NT2/D1 (cell line): Measurements from ENCODE around the gene CTU2.

Experiments
- SUZ12 ChIP-seq: IDR thresholded peaks from 2 replicates; pipeline ENCODE4 v1.6.1; 2011; ENCODE audit not compliant: insufficient read length, insufficient read depth; ENCODE audit errors: extremely low read depth
- YY1 ChIP-seq: IDR thresholded peaks from 2 replicates; pipeline ENCODE4 v1.6.1; 2011; ENCODE audit not compliant: insufficient read length, insufficient read depth
- ZNF274 ChIP-seq: IDR thresholded peaks from 2 replicates; pipeline ENCODE4 v1.6.1; 2011; ENCODE audit warnings: mild to moderate bottlenecking, low read depth, low read length

DNA sequence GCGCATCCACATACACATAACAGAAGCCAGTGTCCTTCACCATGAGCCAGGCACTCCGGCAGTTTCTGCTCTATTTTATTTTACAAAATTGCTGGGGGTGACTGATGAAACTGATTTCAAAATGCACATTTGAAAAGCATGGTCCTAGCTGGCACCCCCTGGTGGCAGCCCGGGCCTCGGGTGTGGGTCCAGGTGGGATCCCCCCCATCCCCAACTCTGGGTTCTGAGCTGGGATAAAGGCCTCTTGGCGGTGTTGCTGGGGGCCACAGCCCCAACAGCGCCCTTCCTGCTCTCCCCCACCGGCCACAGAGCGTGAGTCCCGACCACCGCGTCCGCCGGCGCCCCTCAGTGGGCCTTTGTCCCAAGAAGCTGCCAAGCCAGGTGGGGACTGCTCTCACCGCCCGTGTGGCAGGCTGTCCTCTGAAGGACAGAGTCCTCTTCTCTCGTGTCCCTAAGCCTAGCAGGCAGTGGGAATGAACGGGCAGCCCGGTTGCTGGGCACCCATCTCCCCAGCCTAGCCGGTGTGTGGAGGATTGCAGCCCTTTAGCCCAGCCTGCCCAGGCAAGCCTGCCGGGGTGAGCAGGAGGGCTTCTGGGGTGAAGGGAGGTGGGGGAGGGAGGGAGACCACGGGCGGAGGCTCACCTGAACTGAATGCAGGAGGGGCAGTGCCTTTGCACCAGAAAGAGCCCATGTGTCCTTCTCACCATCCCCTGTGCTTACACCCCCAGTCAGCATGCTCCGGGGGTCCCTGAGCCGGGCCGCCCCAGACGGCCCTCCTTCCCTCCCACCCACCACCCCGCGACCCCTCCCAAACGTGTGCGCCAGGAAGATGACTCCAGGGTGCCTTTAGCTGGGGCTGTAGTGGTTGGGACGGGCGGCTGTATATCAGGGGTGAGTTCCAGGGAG, 20.9 kb upstream of the CTU2 start:
- TF ChIP-seq SUZ12 (no peak), YY1 (no peak), ZNF274 (no peak)
